Measurements from ENCODE around the gene CCDC15. TPM values are rescaled to one million over a fixed set of nuclear protein-coding genes. Genes with fewer than 3 reads are reported as not detected.

CCDC15 gene
- total RNA-seq, 1 experiment from 2014 or later: 2.8 TPM

DNA sequence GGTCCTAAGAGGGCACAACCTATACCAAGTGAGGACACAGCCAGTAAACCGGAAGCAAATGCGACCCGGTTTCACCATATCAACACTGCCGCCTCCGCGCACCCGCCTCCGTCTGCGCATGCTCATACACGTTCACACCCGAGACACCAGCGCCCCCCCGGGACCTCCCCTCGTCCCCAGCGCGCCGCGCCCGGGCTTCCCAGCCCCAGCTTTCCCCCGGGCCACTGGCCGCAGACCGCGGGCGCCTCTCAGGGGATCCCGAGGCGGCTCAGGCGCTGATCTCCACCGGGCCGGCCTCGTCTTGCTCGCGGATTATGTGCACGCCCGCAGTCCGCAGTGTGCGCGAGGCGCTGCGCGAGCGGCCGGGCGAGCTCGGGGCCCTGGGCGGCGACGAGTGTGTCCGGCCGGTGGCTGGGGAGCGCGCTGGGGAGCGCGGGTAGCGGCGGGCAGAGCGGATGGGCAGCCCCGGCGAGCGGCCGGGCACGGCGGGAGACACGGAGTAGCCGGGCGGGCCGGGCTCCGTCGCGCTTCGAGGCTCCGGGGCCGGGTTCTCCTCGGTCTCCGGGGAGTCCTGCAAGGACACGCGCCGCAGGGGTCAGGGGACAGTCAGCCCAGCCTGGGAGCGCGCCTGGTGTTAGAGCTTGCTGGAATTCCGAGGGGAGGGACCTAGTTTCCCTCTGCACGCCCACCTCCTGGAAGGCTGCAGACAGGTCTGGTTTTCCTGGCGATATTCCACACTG, 33.0 kb upstream of the CCDC15 start:
- TF ChIP-seq, protein P1, sequence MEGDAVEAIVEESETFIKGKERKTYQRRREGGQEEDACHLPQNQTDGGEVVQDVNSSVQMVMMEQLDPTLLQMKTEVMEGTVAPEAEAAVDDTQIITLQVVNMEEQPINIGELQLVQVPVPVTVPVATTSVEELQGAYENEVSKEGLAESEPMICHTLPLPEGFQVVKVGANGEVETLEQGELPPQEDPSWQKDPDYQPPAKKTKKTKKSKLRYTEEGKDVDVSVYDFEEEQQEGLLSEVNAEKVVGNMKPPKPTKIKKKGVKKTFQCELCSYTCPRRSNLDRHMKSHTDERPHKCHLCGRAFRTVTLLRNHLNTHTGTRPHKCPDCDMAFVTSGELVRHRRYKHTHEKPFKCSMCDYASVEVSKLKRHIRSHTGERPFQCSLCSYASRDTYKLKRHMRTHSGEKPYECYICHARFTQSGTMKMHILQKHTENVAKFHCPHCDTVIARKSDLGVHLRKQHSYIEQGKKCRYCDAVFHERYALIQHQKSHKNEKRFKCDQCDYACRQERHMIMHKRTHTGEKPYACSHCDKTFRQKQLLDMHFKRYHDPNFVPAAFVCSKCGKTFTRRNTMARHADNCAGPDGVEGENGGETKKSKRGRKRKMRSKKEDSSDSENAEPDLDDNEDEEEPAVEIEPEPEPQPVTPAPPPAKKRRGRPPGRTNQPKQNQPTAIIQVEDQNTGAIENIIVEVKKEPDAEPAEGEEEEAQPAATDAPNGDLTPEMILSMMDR (conservative IDR thresholded peaks at IDR 0.05): no peak

More for the DNA sequence above, 33.0 kb upstream of the CCDC15 start:
- peak overlapping the region; percentile 39 for H3K4me2 ChIP-seq (ENCODE audit: insufficient read depth, insufficient read length, low read length)
- H3K9ac ChIP-seq (ENCODE audit: extremely low read depth, insufficient read length, low read length): no peak overlapping the region
- H4K20me1 ChIP-seq (ENCODE audit: control insufficient read depth, insufficient read depth, insufficient read length): no peaks in the 10 kb centered on the region
- no peak overlapping the region for H3K56ac ChIP-seq (ENCODE audit: insufficient read length, low read depth, low read length)
- no peaks in the 10 kb centered on the region for H3K4me1 ChIP-seq (ENCODE audit: insufficient read depth, low read length)
- H3K79me1 ChIP-seq (ENCODE audit: insufficient read depth, low read depth, low read length, poor library complexity, severe bottlenecking): no peaks in the 10 kb centered on the region
- no peak overlapping the region for H2BK5ac ChIP-seq (ENCODE audit: insufficient read length, low read length)
- no peak overlapping the region for H2AK5ac ChIP-seq (ENCODE audit: insufficient read length, low read length)
- peaks cover 17% of the 10 kb centered on the region; the same call in 1 of the 2 replicates for H3K27me3 ChIP-seq (ENCODE audit: insufficient read depth, low read length)
- no peak overlapping the region for H3K14ac ChIP-seq (ENCODE audit: insufficient read depth, low read length)
- peaks cover 0 to 9% of the 10 kb centered on the region in 2 experiments; a peak in 2 of 5 replicates for H3K9me3 Mint-ChIP-seq
- no peak overlapping the region for H3K23ac ChIP-seq (ENCODE audit: insufficient read length, low read depth, low read length)
- H4K5ac ChIP-seq (ENCODE audit: insufficient read length, low read depth, low read length): no peak overlapping the region
- no CpG with 5 or more reads among the region's 82 CpGs for WGBS (ENCODE audit: extremely low coverage, insufficient read length, low lambda C conversion rate)
- no peak overlapping the region for H3T11ph ChIP-seq (ENCODE audit: low read length)
- no peaks in the 10 kb centered on the region for H3K79me2 ChIP-seq (ENCODE audit: insufficient read depth, low read length)
- no peak overlapping the region for H2BK12ac ChIP-seq (ENCODE audit: insufficient read length, low read depth, low read length)
- no peaks in the 10 kb centered on the region for H3K9me3 ChIP-seq (ENCODE audit: control insufficient read depth, low read depth, low read length)
- peaks cover 88% of the 10 kb centered on the region for H3K27me3 Mint-ChIP-seq (ENCODE audit: low read depth)
- H3K36me3 Mint-ChIP-seq (ENCODE audit: insufficient read depth in 1 of 3, low read depth in 3 of 3): no peaks in the 10 kb centered on the region; a peak in 1 of 7 replicates
- H2BK15ac ChIP-seq (ENCODE audit: low read depth, low read length): no peak overlapping the region
- H3K18ac ChIP-seq (ENCODE audit: insufficient read length, low read depth, low read length): no peak overlapping the region
- DNase-seq: peak; percentile 81
- no peak overlapping the region for H2BK120ac ChIP-seq (ENCODE audit: low read depth, low read length, poor library complexity, severe bottlenecking)
- H3K23me2 ChIP-seq (ENCODE audit: insufficient read length, low read depth, low read length, poor library complexity, severe bottlenecking): no peaks in the 10 kb centered on the region
- H3K27ac ChIP-seq (ENCODE audit: insufficient read length, low read depth, low read length): no peak overlapping the region
- H2AFZ ChIP-seq (ENCODE audit: low read length): no peak overlapping the region
- H3K4me3 Mint-ChIP-seq: peak overlapping the region; percentile 57 to 77
- H4K91ac ChIP-seq (ENCODE audit: insufficient read length, low read depth, low read length): no peak overlapping the region
- no peak overlapping the region for H3K27ac Mint-ChIP-seq
- no peak overlapping the region for H3K4ac ChIP-seq (ENCODE audit: low read depth, low read length)
- H4K8ac ChIP-seq (replicated peaks; ENCODE audit: insufficient read length, low read depth, low read length): no peak overlapping the region
- no peak overlapping the region for H2BK20ac ChIP-seq (ENCODE audit: low read depth, low read length, poor library complexity, severe bottlenecking)
- H3K4me1 Mint-ChIP-seq: peaks cover 0 to 3% of the 10 kb centered on the region in 2 experiments; a peak in 2 of 4 replicates
